AG04450 (cell line): ENCODE data around the gene MYL10. TPM values are rescaled to one million over a fixed set of nuclear protein-coding genes. Genes with fewer than 3 reads are reported as not detected.

Experiments
- CTCF ChIA-PET: fragments of 300-600, 350-600 bp; formaldehyde crosslinking; extraction: SDS; loops from one replicate; lab custom pipeline; 2022; ENCODE audit warnings: antibody characterized with exemption, inconsistent platforms; lab: Charles Lee
- POLR2A ChIA-PET: fragments of 350-600 bp; formaldehyde crosslinking; extraction: SDS; loops from one replicate; lab custom pipeline; 2021; ENCODE audit warnings: antibody characterized with exemption, inconsistent platforms; lab: Yijun Ruan, JAX
- DNase-seq: peaks from one replicate; pipeline ENCODE4 v3.0.0-alpha.2; 2011; ENCODE audit warnings: low read depth, low spot score
- H3K27ac ChIP-seq: one replicate; pipeline ENCODE4 v1.5.1; 2012; ENCODE audit warnings: low read depth, low read length, control low read depth
- H3K27me3 ChIP-seq: one replicate; pipeline ENCODE4 v1.6.0; 2012; ENCODE audit warnings: low read length; ENCODE audit not compliant: control insufficient read depth, insufficient read depth
- H3K4me3 ChIP-seq: 2 replicates; pipeline ENCODE4 v1.5.1; 2011; ENCODE audit warnings: mild to moderate bottlenecking, low read depth, low read length, control low read depth
- H3K9me3 ChIP-seq: 2 replicates; pipeline ENCODE4 v1.5.1; 2012; ENCODE audit warnings: low read length; ENCODE audit not compliant: control insufficient read depth, insufficient read depth
- polyA plus RNA-seq: library from polyadenylated mRNA; depleted of rRNA; stranded (reverse); fragments of >200 nt; gene quantifications from 2 replicates; pipeline ENCODE4 v1.2.3, GENCODE V29; 2011; rRNA removed
- TF ChIP-seq, protein P1 (sequence below): IDR thresholded peaks from 2 replicates; pipeline ENCODE4 v1.5.1; 2011; ENCODE audit warnings: low read depth, low read length, control low read depth, inconsistent platforms

The MYL10 gene
- polyA plus RNA-seq, 1 experiment, result not detected

DNA sequence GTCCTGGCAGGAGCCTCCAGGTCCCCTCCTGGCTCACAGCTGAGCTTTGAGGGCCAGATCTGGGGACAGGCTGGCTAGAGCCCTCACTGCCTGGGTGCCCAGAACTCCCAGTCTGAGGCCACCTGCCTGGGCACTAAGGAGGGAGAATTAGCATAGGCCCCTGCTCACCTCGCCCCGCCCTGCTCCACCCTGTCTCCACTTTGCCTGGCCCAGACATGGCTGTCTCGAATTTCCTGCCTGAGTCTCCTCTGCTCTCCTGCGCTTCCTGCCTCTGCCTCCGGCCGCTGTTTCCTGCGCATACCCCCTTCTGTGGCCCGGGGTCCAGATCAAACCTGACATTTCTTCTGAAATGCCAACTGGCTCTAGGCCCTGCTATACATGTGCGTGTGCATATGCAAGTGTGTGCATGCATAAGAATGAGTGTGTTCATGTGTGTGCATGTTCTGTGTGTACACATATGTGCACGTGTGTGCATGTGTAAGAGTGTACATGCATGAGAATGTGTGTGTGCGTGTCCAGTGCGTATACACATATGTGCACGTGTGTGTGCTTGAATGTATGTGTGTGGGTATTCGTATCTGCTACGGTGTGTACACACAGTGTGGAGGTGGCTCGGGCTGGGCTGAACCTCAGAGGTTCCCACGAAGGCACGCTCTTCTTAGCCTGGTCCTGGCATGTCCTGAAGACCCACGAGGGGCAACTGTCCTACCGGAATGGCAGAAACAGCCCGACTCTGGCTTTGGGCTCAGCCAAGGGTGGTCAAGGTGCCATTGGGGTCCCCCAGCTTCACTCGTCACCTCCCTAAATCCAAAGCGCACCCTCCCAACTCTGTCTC, 64.9 kb downstream of the MYL10 start:
- TF ChIP-seq, protein P1, sequence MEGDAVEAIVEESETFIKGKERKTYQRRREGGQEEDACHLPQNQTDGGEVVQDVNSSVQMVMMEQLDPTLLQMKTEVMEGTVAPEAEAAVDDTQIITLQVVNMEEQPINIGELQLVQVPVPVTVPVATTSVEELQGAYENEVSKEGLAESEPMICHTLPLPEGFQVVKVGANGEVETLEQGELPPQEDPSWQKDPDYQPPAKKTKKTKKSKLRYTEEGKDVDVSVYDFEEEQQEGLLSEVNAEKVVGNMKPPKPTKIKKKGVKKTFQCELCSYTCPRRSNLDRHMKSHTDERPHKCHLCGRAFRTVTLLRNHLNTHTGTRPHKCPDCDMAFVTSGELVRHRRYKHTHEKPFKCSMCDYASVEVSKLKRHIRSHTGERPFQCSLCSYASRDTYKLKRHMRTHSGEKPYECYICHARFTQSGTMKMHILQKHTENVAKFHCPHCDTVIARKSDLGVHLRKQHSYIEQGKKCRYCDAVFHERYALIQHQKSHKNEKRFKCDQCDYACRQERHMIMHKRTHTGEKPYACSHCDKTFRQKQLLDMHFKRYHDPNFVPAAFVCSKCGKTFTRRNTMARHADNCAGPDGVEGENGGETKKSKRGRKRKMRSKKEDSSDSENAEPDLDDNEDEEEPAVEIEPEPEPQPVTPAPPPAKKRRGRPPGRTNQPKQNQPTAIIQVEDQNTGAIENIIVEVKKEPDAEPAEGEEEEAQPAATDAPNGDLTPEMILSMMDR, result no peak
- DNase-seq, result no peak
- ChIA-PET POLR2A (no interaction called here), CTCF (no interaction called here)
- Histone ChIP-seq H3K27ac (no peak overlapping the region), H3K27me3 (peaks cover 14% of the 10 kb centered on the region), H3K9me3 (no peaks in the 10 kb centered on the region), H3K4me3 (no peak overlapping the region)

Other genes starting within 250 kb of the MYL10 start
- 29.7 and 33.8 TPM in 2 replicates for gene CUX1, start 188.3 kb upstream of the MYL10 start, polyA plus RNA-seq